ENCODE results near the gene HPD.
A peak's percentile ranks its signal among the peaks of the same experiment; 100 is the strongest.
"Not testable (repeated sequence)": the region's sequence is repeated elsewhere in the genome, so short reads cannot be mapped to it uniquely, and the experiment has no call there.

The HPD gene

DNA sequence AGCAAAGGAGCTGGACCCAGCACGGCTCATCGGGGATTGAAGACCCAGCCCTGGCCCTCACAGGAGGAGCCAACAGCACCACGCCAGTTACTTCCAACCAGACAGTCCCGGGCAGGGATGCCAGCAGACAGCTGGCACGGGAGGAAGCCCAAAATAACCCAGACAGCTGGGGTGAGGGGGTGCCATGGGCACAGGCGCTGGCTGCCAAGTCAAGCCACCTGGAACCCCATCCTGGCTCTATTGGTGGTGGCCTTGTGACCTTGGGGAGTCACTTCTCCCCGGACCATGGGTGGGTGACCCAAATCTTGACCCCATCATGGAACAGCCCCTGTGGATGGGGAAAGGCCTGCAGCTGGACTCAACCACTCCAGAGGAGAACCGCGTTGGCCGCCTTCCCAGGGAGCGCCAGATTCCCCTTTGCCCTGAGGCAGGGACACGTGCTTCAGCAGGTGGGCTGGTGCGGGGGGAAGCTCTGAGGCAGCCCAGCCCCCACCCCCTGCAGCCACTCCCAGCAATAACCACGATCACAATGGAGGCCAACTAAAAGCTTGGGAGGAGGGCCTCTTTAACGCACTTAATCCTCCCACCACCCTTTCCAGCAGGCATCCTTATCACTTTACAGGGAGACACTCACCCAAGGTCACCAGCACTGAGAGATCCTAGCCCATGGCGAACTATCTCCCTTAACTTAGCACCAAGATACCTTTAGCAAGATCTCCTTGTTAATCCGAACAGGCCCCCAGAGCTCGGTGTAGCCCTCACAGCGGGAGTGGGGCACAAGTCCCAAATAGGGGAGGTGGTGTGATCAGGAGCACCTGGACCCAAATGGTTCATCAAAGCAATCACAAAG, 60.5 kb downstream of the HPD start:
- no peak for DNase-seq

DNA sequence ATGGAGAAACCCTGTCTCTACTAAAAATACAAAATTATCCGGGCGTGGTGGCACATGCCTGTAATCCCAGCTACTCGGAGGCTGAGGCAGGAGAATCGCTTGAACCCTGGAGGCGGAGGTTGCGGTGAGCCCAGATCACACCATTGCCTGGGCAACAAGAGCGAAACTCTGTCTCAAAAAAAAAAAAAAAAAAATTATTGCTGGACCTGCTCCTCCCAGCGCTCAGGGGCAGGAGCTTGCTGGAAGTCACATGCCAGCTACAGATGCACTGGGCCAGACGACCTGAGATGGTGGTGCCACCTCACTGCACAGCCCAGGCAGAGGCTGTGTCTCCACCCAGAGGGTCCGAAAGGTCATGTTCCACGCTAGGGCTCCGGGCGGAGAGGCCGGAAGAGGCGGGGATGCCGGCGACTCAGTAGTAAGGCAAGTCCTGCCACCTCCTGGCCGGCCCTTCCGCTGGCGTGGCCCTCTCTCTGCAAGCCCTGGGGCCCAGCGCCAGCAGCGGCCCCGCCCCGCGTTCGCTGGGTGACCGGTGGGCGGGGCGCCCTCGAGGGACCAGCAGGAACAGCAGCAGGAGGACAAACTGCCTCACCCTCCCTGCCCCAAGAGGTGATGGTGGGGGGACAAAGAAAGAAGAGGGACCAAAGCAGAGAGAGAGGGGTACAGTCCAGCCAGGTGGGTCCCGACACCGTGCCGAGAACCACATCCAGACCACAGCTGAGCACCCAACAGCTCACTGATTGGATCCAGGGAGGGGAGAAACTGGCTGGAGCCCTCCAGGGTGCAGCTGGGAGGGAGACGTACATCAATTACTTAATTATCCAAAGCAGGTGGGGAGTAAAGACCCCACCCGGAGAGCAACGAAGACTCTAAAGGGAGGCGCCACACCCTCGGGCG, 61.6 kb downstream of the HPD start:
- no peak for DNase-seq

DNA sequence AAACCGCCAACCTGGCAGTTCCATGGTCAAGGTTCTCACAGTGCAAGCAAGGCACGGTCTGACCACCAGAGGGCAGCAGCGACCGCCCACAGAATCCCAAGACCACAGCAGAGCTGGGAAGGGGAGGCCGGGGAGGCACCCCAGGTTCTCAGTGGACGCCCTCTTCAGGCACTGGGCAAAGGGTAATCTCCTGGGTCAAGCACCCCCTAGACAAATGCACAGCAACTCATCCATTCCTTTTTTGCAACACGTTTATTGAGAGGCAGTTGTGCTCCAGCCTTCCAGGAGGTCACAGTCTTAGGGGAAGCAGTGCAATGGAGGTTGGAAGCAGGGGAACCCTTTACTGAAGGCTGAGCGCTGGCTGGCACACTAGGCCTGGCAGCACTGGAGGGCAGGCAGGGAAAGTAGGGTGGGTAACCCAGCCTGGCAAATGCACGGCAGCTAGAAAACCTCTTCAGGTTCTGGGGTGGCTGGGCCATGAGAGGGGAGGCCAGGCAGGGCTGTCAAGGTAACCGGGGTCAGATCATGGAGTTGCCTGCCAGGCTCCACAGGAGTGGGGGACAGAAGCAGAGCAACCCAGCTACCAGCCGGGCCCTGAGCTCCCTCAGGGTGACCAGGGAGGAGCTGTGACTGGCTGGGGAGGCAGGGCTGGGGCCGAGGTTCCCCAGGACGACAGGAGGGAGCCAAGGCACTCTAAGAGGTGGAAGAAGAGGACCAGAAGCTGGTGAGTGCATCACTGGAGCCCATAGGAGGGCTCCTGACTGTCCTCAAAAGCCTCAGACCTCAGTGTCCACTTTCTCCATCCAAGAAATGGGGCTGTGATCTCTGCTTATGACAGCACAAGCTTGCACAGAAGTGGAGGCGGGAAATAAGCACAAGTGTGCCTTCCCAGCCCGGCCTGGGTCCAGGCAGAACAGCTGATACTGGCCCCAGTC, 63.4 kb downstream of the HPD start:
- DNase-seq: peak; percentile 78

DNA sequence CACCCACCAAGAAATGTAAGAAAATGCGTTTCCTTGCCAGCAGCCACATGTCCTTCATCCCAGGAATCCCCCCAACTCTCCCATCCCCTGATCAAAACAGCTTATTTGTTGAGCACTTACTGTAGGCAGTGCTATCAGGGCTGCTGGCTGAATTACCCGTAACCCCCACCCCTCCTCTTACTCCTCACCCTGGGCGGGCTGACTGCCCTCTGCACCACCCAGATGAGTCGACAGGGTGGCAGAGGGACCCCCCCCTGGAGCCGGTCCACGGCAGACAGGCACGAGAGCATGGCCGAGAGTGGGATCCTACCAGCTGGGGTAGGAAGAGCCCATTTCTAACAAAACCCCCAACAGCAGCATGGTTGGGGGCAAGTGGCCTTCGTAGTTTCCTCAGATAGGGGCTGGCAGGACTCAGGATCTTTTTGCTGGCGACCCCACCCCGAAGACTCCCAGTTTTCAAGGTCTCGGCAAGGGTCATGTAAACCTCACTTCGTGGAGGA, 64.1 kb downstream of the HPD start:
- no peak for DNase-seq

DNA sequence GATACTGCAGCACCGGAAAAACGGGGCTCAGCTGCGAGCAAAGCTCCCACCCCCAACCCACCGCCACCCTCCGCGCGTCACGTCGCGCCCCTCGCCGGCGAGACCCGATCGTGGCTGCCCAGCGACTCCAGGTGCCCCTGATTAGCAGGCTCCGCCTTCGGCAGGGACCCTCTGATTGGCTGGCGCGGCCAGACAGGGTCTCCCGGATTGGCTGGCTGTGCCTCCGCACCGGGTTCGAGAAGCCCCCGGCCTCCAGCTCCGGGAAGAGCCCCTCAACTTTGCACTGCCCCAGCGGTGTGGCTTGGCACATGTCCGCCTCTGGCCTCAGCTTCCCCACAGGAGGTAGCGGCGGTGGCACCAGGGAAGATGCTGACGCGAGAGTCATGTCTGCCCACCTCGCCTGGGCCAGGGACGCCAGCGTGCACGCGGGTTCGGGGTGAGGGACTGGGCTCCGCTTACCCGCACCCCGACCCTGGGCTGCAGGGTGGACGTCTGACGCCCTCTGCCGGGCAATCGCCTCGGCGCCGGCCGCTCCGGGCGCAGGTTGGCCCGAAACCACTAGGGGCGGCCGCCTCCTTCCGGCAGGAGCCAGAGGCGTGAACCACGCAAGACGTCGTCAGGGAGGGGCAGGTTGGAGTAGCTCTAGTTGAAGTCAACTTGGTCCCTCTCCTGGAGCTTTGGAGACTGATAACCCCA, 64.7 kb downstream of the HPD start:
- peak; percentile 90 for DNase-seq

DNA sequence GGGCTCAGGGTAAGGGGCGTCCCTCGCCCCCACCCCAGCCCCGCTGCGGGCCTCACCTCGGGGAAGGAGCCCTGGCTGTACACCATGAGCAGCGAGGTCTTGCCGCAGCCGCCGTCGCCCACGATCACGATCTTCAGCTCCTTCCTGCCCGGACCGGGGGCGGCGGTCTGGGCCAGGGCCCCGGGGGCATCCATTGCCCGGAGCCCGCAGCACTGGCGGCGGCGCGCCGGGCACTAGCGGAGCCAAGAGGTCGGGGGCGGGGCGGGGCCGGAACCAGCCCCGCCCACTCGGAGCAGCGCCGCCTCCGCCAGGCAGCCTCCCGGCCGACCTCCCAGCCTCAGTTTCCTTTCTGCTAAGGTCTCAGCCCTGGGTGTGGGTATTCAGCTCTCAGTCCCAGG, 65.2 kb downstream of the HPD start, which contains the start of gene RHOF:
RHOF (minus strand) TSS at position 249 of the 398 bp plus-strand sequence; CDS start at position 194, 55 bp downstream.
- no peak for DNase-seq

DNA sequence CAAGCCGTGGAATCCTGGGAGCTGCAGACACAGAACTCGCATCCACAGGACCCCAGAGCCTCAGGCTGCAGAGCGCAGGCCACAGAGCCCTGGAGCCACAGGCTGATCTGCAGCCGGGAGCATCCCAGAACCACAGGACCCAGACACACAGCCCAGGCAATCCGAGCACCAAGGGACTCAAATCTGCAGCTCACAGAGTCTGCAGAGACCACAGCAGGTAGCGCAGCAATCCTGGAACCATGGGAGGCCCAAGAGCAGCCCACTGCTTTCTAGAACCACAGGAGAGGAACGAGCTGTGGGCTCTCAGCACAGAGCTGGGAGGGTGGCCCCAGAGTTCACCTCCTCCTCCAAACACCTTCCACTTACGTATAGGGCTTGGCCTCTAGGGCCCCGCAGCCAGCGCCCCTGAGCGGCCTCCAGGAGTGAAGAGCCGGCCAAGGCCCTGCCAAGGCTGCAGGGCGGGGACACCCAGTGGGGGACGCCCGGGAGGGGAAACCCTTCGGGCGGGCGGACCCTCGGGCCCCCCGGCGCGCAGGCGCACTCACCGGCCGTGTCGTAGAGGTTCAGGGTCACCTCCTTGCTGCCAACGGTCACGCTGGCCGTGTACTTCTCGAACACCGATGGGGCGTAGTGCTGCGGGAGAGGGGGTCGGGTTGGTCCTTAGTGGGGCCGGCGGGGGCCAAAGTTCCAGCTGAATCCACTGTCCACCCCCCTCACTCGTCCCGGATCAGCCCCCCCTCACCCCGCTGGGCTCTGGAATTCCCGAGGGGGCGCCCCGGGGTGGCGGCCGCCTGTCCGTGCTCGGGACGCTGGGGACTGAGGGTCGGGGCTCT, 65.8 kb downstream of the HPD start:
- no peak for DNase-seq

DNA sequence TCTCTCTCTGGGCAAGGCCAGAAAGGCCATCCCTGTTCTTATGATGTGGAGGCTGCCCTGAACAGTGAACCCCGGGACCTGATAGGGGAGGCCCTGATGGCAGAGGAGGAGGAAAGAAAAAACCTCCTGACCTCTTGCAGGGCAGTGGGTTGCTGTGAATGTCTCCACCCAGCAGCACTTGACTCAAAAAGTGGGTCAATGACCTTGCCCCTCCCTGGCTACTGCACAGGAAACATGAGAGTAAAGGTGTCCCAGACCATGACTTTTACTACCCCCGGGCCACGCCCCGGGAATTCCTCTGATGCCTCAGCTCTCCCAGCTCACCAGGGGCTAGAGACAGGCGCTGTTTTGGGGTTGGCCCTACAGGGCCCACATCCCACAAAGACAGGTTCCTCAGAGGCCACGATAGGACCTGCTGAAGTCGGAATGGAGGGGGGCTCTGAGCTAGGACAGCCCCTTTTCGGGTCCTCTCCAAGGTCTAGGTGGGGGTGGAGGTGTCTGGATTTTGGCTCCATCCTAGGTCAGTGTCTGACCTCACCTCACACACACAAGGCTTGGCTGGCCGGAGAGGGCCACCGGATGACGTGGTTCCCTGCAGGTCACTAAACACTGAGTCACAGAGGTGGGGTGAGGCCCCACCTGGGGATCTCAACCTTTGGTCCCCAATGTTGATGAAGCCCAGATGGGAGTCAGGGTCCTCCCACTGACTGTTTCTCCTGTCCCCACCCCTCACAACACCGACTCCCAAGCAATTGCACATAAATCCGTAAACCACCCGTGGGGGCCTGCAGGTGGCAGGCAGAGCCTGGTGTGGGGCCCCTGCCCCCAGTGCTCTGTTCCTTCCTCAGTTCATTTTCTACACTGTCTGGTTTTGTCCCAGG, 66.7 kb downstream of the HPD start:
- no peak for DNase-seq

DNA sequence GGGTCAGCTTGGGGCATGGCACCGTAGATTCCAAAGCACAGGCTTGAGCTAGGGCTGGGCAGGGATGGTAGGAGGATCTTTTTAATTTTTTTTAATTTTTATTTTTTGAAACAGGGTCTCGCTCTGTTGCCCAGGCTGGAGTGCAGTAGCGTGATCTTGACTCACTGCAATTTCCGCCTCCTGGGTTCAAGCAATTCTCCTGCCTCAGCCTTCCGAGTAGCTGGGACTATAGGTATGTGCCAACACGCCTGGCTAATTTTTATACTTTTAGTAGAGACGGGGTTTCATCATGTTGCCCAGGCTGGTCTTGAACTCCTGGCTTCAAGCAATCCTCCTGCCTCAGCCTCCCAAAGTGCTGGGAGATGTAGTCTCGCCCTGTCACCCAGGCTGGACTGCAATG, 67.9 kb downstream of the HPD start:
- not testable (repeated sequence) for DNase-seq

DNA sequence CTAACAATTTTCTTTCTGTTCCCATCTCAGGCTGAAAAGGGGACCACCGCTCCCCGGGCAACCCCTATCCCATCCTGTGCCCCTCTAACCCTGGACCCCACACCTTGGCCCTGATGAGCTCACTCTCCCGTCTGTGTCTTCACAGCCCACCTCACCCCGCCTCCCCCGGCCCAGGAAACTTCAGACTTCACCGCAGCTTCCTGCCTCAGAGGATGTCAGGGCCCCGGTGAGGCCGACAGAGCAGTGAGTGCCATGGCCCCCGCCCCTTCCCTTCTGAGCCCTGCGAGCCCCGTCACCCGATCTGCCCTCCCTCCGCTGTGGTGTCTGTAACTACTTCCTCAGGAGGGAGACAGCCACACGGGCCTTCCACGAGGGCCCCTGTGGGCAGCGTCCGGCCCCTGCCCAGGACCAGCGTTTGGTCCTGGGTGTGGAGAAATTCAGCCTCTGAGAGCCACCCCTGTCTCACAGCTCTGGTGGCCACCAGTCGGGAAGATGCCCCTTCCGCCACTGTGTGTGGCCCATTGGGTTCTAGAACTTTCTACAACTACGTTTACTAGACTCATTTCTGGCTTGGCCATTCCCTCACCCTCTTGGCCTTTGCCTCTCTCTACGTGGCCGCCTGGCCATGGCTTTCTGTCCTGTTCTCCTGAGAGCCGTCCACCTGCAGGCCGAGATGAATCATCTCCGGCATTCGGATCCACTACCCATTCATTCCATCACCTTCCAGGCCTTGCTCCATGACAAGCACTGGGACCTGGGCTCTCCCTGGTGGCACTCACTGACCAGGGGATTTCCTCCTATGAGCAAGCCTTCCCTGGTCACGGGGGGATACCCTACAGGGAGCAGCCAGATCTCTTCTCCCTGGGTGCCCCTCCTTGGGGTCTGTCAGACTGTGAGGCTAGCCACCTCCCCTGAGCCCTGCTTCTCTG, 68.6 kb downstream of the HPD start:
- DNase-seq: peak; percentile 38

All from fibroblast of skin of right quadriceps (primary cell).